HuH-7.5 (cell line): Measurements from ENCODE around the gene MICAL2.

Source experiments
- DNase-seq: peaks from one replicate; pipeline ENCODE4 v3.0.0; 2011; ENCODE audit warnings: low spot score

The MICAL2 gene

GRCh38 chr11:12229450-12230229 lies 119.2 kb downstream of the MICAL2 start:
- no peak for DNase-seq

GRCh38 chr11:12232160-12232559 lies 121.8 kb downstream of the MICAL2 start:
- DNase-seq, result no peak

- DNase-seq, result no peak
These were observed 122.6 kb downstream of the MICAL2 start for GRCh38 chr11:12232817-12233601.

GRCh38 chr11:12233602-12233925 lies 123.2 kb downstream of the MICAL2 start:
- no peak for DNase-seq

GRCh38 chr11:12234221-12234620 lies 123.8 kb downstream of the MICAL2 start:
- no peak for DNase-seq

- no peak for DNase-seq
These were observed 124.7 kb downstream of the MICAL2 start for GRCh38 chr11:12235080-12235479.

- DNase-seq, result no peak
These were observed 125.2 kb downstream of the MICAL2 start for GRCh38 chr11:12235553-12235946.

- DNase-seq, result no peak
These were observed 125.8 kb downstream of the MICAL2 start for GRCh38 chr11:12235947-12236743.

- no peak for DNase-seq
These were observed 126.3 kb downstream of the MICAL2 start for GRCh38 chr11:12236744-12237101.

- DNase-seq, result no peak
These were observed 127.0 kb downstream of the MICAL2 start for GRCh38 chr11:12237381-12237784.

- DNase-seq, result no peak
These were observed 128.0 kb downstream of the MICAL2 start for GRCh38 chr11:12238420-12238819.

GRCh38 chr11:12239396-12239795 lies 129.0 kb downstream of the MICAL2 start:
- DNase-seq, result no peak

GRCh38 chr11:12239804-12240371 lies 129.5 kb downstream of the MICAL2 start:
- DNase-seq, result no peak

GRCh38 chr11:12240677-12241076 lies 130.3 kb downstream of the MICAL2 start:
- DNase-seq, result no peak

- DNase-seq, result no peak
These were observed 131.0 kb downstream of the MICAL2 start for GRCh38 chr11:12241401-12241800.

- DNase-seq, result no peak
These were observed 131.7 kb downstream of the MICAL2 start for GRCh38 chr11:12241971-12242672.

GRCh38 chr11:12242966-12243365 lies 132.6 kb downstream of the MICAL2 start:
- DNase-seq, result no peak

- DNase-seq, result no peak
These were observed 133.1 kb downstream of the MICAL2 start for GRCh38 chr11:12243486-12243885.

GRCh38 chr11:12243911-12244550 lies 133.6 kb downstream of the MICAL2 start:
- DNase-seq, result no peak

- no peak for DNase-seq
These were observed 134.7 kb downstream of the MICAL2 start for GRCh38 chr11:12245091-12245490.

- no peak for DNase-seq
These were observed 135.2 kb downstream of the MICAL2 start for GRCh38 chr11:12245549-12246016.
